Measurements from ENCODE around the gene MBD3L2B.

The MBD3L2B gene

DNA sequence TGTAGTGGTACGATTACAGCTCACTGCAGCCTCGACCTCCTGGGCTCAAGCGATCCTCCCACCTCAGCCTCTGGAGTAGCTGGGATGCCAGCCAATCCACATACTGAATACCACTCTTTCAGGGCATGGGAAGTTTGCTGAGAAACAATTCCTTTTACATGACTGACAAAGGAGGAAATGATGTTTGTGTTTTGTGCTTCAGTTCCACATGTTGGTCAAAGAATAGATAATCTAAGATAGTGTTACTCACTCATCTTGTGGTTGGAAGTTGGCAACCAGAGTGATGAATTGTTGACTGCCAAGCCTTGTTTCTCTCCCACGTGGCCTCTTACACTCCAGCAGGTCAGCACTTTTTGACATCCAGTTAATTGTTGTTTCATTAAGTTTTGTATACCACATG is 7.6 kb downstream of the MBD3L2B start:
- DNase-seq (ENCODE audit: low spot score): no peak

DNA sequence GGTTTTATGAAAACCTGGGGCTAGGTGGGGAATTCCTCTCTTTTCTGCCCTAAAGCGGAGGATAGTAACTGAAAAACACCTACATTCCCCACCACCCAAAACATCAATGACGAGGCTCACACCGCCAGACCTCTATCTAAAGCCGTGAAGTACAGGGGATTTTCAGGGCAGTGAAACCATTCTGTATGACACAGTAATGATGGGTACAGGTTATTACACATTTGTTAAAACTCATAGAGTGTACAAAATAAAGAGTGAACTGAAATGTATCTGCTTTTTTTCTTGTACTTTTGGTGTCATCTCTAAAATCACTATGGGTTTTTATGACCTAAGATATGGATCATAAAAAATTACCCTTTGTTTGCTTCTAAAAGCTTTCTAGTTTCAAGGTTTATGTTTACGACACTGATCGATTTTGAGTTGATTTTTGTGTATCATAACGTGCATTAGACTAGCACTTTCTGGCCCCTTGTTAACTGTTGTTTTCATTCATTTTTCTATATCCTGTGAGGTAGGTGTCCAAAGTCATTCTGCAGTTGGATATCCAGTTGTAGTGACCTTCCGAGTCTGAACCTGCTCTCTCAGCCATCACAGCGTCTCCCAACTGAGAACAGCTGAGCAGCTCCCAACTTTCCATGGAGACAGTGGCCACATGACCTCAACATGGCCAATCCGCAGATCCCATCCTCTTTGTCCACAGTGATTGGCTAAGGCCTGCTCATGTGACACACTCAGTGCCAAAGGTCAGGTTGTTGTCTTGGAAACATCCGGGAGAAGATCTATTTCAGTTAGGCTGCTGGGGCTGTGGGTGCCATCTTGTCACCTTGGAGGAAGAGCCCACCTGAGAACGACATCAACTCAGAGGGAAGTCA is 10.3 kb downstream of the MBD3L2B start:
- DNase-seq (ENCODE audit: low spot score): no peak

DNA sequence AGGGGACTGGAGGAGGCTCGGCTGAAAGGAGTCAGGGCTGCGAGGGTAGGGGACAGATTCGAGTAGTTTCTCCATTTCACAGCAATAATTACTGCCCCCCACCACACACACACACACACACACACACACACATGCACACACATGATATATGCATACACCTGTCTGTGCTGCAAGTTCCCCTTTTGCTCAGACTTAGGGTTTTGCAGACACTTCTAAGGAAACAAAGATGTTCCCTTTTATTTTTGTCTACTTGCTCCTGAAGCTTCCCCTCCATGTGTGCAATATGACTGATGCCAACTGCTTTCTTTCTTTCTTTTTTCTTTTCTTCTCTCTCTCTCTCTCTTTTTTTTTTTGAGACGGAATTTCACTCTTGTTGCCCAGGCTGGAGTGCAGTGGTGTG is 13.4 kb downstream of the MBD3L2B start:
- no peak for DNase-seq (ENCODE audit: low spot score)

DNA sequence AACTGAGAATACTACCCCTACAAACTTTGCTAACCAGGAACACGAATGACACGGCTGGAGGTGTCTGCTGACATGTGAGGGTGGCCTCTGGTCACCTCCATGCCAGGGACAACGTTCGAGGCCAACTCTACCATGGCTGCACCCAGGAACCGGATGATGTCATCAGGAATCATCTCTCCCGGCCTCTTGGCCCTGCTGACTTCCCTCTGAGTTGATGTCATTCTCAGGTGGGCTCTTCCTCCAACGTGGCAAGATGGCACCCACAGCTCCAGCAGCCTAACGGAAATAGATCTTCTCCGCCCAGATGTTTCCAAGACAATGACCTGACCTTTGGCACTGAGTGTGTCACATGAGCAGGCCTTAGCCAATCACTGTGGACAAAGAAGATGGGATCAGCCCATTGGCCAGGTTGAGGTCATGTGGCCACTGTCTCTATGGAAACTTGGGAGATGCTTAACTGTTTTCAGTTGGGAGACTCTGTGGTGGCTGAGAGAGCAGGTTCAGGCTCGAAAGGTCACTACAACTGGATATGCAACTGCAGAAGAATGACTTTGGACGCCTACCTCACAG is 15.0 kb downstream of the MBD3L2B start:
- DNase-seq (ENCODE audit: low spot score): no peak

DNA sequence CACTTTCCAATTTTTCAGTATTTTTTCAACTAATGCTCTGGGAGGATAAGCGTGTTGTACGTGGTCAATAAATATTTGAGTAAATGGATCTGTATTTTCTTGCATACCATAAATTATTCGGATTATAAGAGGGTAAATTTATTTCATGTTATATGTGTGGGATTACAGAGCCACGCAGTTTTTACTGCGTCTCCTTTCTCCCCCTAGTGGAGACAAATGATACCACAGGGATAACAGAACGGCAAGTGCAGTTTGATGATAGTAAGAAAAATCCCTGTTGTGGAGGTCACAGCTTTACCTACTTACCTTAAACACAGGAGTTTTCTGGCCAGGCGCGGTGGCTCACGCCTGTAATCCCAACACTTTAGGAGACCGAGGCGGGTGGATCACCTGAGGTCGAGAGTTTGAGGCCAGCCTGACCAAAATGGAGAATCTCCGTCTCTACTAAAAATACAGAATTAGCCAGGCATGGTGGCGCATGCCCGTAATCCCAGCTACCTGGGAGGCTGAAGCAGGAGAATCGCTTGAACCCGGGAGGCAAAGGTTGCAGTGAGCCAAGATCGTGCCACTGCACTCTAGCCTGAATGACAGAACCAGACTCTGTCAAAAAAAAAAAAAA is 16.8 kb downstream of the MBD3L2B start:
- no peak for DNase-seq (ENCODE audit: low spot score)

DNA sequence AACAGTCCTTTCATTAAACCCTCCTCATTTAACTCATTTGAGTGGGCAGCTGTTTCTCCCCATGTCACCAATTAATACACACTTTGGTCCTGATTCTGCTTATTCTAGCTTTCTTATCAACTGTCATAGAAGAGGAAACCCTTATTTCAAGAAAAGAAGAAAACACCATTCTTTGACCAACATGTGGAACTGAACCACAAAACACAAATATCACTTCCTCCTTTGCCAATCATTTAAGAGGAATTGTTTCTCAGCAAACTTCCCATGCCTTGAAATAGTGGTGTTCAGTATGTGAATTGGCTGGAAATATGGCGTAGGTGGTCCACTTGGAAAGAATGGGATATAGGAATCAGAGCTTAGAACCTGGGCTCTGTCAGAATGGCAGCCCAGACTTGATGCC is 20.4 kb downstream of the MBD3L2B start:
- DNase-seq (ENCODE audit: low spot score): no peak

DNA sequence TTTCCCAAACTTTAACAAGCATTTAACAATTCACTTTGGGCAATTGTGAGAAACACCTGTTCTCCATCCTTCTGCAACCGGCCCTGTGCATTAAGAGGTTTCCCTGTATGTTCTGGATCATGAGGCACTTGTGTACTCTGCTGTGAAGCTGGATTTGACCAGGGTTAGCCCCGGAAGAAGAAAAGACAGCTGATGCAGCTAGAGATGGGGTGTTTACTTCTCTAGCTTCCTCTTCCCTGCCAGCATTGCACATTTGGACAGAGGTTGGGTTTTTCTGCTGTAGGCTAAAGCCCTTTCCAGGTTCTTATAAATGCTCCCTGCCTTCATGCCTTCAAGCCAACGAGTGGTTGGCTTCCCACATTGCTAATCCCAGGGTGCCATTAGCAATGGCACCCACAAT is 20.9 kb downstream of the MBD3L2B start:
- no peak for DNase-seq (ENCODE audit: low spot score)

DNA sequence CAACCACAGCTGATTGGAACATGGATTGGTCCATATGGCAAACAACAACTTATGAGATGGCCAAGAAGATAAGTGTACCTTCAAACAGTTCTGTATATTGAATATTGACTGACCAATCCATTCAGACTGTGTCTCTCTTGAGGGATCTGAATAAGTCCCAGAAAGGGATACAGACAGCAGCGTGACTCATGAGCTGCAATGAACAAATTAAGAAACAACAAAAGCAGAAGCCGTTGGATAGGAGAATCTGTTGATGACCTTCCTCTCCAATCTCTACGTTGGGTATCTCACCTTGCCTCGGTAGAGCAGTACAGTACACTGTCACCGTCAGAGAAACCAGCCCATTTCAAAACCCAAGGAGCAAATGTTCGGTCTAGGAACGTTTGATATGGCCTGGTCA is 21.3 kb downstream of the MBD3L2B start:
- no peak for DNase-seq (ENCODE audit: low spot score)

DNA sequence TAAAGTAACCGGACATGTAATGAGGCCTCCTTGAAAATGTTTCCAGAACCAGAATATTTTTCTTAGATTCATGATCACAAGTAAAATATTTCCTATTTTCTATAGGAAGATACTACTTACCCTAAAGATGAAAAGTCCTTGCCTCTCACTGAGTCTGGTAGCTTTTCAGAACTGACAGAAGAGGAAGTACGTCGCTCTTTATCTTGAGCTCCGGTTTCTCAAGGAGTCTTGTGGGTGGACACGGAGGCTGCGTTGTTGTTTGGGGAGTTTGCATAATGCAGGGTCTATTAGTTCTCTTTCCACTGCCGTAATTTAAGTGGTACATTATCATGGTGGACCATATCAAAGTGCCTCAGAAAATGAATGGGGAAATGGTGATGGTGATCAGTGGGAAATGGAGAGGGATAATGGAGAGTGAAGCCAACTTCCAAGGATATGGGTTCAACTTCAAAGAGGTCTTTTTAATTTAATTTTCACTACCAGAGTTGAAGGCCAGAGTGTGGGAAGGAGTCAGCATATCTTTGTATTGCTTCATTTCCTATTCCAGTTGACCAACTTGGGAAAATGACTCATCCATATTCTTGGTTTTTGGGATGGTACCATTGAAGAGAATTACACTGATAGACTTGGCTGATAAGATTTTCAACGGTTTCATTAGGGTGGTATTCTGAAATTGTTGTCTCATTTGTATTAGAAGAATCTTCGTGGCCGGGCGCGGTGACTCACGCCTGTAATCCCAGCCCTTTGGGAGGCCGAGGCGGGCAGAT is 23.4 kb downstream of the MBD3L2B start:
- no peak for DNase-seq (ENCODE audit: low spot score)

DNA sequence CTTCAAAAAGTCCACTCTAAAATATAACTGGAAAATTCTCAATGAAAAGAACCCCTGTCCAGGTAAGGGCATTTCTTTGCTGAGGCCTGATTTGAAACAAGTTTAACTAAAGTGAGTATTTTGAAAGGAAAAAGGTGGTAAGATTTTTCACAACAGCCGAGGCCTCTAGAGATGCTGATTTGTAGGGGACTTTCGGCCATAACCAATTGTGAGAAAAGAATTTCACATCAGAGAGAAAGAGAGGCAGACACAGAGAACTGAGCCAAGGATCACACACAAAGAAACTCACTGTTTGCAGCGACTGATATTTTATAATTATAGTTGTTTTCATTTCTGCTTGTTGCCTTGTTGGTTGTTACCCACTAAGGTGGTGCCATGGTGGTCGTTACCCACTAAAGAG is 24.4 kb downstream of the MBD3L2B start:
- DNase-seq (ENCODE audit: low spot score): no peak

DNA sequence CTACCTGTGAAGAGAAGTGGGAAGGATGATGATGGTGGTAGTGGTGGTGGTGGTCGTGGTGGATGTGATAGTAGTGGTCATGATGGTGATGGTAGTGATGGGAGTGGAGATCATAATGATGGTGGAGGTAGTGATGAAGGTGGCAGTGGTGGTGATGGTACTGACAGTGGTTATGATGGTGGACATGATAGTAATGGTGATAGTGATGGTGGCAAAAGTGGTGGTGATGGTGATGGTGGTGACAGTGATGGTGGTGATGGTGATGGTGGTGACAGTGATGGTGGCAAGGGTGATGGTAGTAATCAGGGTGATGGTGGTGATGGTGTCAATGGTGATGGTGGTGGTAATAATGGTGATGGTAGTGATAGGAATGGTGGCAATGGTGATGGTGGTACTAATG is 26.2 kb downstream of the MBD3L2B start:
- no peak for DNase-seq (ENCODE audit: low spot score)

DNA sequence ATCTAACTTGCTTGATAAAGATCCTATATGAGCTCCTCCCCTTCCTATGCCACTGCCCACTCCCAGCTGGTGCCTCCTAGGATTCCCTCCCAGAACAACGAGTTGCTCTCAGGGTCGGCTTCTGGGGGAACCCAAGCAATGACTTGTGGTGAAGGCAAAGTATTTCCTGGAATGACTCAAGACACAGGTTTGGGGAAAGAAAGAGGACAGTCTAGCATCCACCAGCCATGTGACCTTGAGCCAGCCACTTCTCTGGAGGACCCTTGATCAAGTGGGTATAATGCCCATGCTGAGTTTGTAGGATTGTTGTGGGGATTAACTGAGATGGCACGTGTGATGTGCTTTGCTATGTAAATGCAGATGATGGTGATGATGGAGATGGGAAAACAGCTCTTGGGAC is 33.0 kb downstream of the MBD3L2B start:
- DNase-seq (ENCODE audit: low spot score): no peak

DNA sequence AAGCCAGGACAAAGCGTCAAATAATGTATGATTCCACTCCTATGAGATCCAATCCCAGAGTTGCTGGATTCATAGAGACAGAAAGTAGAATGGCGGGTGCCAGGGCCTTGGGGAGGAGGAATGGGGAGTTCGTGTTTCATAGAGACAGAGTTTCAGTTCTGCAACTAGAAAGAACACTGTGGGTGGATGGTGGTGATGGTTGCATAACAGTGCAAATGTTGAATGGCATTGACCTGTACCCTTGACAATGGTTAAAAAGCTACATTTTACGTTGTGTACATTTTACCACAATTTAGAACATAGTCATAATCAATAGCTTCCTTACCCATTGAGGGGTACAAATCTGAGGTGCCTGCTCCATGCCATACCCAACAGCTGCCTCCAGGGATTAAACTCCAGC is 33.4 kb downstream of the MBD3L2B start:
- DNase-seq (ENCODE audit: low spot score): no peak

DNA sequence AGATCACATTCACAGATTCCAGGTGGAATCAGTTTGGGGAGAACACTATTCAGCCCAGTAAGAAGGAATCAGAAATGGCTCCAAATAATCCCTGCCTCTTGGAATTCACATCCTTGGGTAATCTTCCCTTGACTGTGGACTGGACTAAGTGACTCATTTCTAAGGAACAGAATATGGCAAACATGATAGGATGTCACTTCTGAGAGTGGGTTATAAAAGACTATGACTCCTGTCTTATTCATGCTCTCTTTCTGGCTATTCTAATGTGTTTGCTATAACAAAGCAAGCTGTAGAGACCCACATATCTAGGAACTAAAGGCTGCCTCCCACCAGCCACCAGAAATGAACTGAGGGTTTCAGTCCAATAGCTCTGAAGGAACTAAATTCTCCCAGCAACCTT is 37.8 kb downstream of the MBD3L2B start:
- DNase-seq (ENCODE audit: low spot score): no peak

DNA sequence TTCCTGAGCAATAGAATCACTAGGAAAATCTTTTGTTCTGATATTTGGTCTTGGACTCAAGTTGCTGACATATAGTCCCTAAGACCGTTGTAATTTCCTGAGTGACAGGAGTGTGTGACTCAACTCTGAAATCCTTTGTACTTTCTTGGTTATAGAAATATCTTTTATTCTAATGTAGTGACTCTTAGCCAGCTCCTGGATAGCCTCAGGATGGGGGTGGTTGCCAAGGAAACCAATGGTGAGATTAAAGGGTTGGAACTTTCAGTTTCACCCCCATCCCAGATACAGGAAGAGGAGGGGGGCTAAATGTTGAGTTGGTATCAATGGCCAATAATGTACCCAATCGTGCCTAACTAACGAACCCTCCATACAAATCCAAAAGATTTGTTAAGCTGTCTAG is 41.8 kb downstream of the MBD3L2B start:
- no peak for DNase-seq (ENCODE audit: low spot score)

DNA sequence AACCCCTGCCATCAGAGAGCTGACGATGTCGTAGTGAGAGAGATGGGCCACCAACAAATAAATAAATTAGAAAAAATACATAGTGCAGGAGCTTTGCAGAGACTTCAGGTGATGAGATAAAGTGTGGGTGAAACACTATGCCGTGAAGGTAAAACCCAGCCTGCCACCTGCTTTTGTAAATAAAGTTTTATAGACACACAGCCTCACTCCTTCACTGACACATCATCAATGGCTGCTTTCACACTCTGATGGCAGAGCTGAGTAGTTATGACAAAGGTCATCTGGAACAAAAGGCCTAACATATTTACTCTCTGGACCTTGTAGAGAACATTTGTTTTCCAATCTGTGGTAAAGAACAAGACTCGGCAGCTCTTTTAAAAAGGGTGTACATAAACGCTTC is 45.0 kb downstream of the MBD3L2B start:
- no peak for DNase-seq (ENCODE audit: low spot score)

DNA sequence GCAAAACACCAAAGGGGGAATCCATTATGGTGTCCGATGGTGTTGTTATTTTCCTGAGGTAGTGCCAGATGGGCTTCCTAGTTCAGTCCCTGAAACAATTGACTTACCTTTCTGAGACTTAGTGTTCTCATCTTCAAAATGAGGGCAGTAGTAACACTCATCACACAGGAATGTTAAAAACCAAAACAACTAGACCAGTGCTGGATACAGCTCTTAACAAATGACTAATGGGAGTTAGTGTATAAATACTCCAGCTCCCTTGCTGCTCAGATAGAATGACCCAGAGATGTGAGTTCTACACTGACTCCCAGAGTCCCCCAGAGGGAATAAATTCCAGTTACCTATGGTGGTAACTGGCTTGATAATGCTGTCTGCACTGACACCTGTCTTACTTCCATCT is 49.9 kb downstream of the MBD3L2B start:
- DNase-seq (ENCODE audit: low spot score): no peak

DNA sequence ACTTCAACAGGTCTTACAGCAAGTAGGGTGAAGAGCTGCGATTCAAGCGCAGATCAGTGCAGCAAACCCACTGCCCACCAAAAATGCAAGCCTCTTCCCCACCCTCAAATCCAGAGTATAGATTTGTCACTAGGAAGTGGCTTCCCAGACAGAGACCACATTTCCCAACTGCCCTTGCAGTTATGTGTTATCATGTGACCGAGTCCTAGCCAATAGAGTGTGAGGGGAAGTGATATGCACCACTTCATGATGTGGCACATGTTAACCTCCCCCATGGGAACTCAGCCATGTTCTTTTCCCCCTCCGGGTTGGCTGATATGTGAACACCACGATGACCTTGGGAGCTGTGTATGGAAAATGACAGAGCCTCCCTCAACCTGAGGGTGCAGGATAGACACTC is 50.8 kb downstream of the MBD3L2B start:
- no peak for DNase-seq (ENCODE audit: low spot score)

DNA sequence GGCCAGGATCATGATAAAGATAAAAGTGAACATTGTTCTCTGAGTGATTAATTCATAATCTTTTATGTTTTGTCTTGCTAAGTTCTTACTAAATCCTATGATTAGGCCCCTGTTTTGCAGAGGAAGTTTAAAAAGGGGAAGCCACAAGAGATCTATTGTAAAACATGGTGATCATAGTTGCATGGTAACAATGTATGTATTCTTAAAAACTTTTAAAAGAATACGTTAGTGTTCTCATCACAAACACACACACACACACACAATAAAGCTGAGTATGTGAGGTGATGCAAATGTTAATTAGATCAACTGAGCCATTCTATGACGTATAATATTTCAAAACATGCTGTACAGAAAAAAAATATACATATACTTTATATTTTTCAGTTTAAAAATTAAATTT is 51.2 kb downstream of the MBD3L2B start:
- no peak for DNase-seq (ENCODE audit: low spot score)

DNA sequence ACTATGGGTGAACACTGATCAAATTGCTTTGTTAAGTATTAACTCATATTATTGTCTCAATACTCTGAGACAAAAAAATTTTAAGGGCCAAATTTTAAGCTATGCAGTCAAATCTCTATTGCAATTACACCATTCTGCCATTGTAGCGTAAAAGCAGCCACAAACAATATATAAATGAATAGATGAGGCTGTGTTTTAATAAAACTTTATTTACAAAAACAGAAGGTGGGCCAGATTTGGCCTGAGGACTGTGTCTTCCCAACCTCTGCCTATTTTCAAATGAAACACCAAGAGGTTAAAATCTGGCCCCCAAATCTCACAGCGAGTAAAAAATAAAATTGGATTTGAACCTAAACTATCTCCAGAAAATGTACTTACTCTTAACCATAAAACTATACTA is 51.7 kb downstream of the MBD3L2B start:
- no peak for DNase-seq (ENCODE audit: low spot score)
